ENCODE data around the gene GINS2.

The GINS2 gene

GRCh38 chr16:85662482-85662812 is 26.3 kb downstream of the GINS2 start:
- no peak for TF ChIP-seq CTCF (conservative IDR thresholded peaks at IDR 0.05; ENCODE audit: control insufficient read depth, insufficient read depth, low read depth, low read length)
- DNase-seq (ENCODE audit: low read depth) = no peak
- H3K4me3 ChIP-seq (ENCODE audit: control insufficient read depth, low read depth, low read length) = no peak overlapping the region

- H3K4me3 ChIP-seq (ENCODE audit: control insufficient read depth, low read depth, low read length) = no peak overlapping the region
- no peak for DNase-seq (ENCODE audit: low read depth)
Observed at GRCh38 chr16:85661740-85662481, 26.8 kb downstream of the GINS2 start.

GRCh38 chr16:85660843-85661739 is 27.7 kb downstream of the GINS2 start:
- H3K4me3 ChIP-seq (ENCODE audit: control insufficient read depth, low read depth, low read length) = no peak overlapping the region
- DNase-seq (ENCODE audit: low read depth) = no peak
- no peak for TF ChIP-seq CTCF (conservative IDR thresholded peaks at IDR 0.05; ENCODE audit: control insufficient read depth, insufficient read depth, low read depth, low read length)

More at GRCh38 chr16:85661740-85662481, 26.8 kb downstream of the GINS2 start:
- TF ChIP-seq CTCF (conservative IDR thresholded peaks at IDR 0.05; ENCODE audit: control insufficient read depth, insufficient read depth, low read depth, low read length) = no peak

GRCh38 chr16:85659805-85660511 is 28.8 kb downstream of the GINS2 start:
- no peak overlapping the region for H3K4me3 ChIP-seq (ENCODE audit: control insufficient read depth, low read depth, low read length)
- DNase-seq (ENCODE audit: low read depth) = peak; percentile 50
- TF ChIP-seq CTCF (conservative IDR thresholded peaks at IDR 0.05; ENCODE audit: control insufficient read depth, insufficient read depth, low read depth, low read length) = peak; percentile 88

- DNase-seq (ENCODE audit: low read depth) = no peak
- TF ChIP-seq CTCF (conservative IDR thresholded peaks at IDR 0.05; ENCODE audit: control insufficient read depth, insufficient read depth, low read depth, low read length) = no peak
- no peak overlapping the region for H3K4me3 ChIP-seq (ENCODE audit: control insufficient read depth, low read depth, low read length)
Observed at GRCh38 chr16:85659336-85659735, 29.4 kb downstream of the GINS2 start.

- no peak overlapping the region for H3K4me3 ChIP-seq (ENCODE audit: control insufficient read depth, low read depth, low read length)
- TF ChIP-seq CTCF (conservative IDR thresholded peaks at IDR 0.05; ENCODE audit: control insufficient read depth, insufficient read depth, low read depth, low read length) = no peak
- DNase-seq (ENCODE audit: low read depth) = no peak
Observed at GRCh38 chr16:85658504-85659326, 30.0 kb downstream of the GINS2 start.
